Effector memory CD8-positive, alpha-beta T cell (primary cell): ENCODE measurements around the gene TNFRSF17.
"Not testable (repeated sequence)": the region's sequence is repeated elsewhere in the genome, so short reads cannot be mapped to it uniquely, and the experiment has no call there.

Source experiments
- ATAC-seq: fragments of 150-1000 bp; cut with Tn5 transposase; replicated peaks from 2 replicates; pipeline ENCODE4 v1.10.0; 2021; ENCODE audit warnings: mild to moderate bottlenecking, moderate library complexity
- DNase-seq, 3 experiments: peaks; one replicate each; pipeline ENCODE4 v3.0.0; 2021
- H3K27ac Mint-ChIP-seq, 2 donors: one replicate each; pipeline ENCODE4 v1.8.0; 2022; ENCODE audit warnings: mild to moderate bottlenecking in 2 of 2, mixed read lengths in 2 of 2, moderate library complexity in 2 of 2
- H3K27me3 Mint-ChIP-seq, 2 donors: one replicate each; pipeline ENCODE4 v1.8.0; 2022; ENCODE audit warnings: mixed read lengths in 2 of 2
- H3K36me3 Mint-ChIP-seq: one replicate; pipeline ENCODE4 v1.8.0; 2022; ENCODE audit warnings: mild to moderate bottlenecking, moderate library complexity, mixed read lengths; ENCODE audit not compliant: insufficient read depth
- H3K4me1 Mint-ChIP-seq, 2 donors: one replicate each; pipeline ENCODE4 v1.8.0; 2022; ENCODE audit warnings: low read depth in 2 of 2, mixed read lengths in 2 of 2
- H3K4me3 Mint-ChIP-seq, 2 donors: one replicate each; pipeline ENCODE4 v1.8.0; 2022; ENCODE audit warnings: mild to moderate bottlenecking in 2 of 2, mixed read lengths in 2 of 2, moderate library complexity in 2 of 2
- H3K9me3 Mint-ChIP-seq, 2 donors: one replicate each; pipeline ENCODE4 v1.8.0; 2022; ENCODE audit warnings: mixed read lengths in 2 of 2
- total RNA-seq, 9 experiments: gene quantifications; one replicate each; lab custom pipeline; 2026; lab: John Stamatoyannopoulos, UW

The TNFRSF17 gene
- 0 reads per million in 9 experiments for total RNA-seq

DNA sequence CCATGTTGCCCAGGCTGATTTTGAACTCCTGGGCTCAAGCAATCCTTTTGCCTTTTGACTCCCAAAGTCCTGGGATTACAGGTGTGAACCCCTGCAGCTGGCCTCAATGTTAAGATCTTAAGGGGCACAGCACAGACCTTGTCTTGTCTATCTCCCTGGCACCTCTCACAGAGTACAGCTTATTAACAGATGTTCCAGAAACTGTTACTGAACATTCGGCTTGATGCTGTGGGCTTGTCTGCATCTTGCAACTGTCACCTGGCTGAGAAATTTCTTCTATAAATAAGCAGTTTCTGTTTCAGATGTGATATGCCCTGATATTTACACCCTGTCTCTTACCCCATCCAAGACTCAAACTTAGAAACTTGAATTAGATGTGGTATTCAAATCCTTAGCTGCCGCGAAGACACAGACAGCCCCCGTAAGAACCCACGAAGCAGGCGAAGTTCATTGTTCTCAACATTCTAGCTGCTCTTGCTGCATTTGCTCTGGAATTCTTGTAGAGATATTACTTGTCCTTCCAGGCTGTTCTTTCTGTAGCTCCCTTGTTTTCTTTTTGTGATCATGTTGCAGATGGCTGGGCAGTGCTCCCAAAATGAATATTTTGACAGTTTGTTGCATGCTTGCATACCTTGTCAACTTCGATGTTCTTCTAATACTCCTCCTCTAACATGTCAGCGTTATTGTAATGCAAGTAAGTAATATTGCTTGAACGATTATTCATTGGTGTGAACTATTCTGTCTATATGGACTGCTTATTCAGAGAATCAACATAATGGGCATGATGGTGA is at the start of gene TNFRSF17:
Gene TNFRSF17 (plus strand): TSS at position 450 of the 791 bp plus-strand sequence. CDS start 115 bp downstream, at position 565.
- peaks cover 0 to 3% of the 10 kb centered on the region in 2 donors for H3K4me1 Mint-ChIP-seq
- H3K27me3 Mint-ChIP-seq, result peaks cover 0 to 37% of the 10 kb centered on the region in 2 donors
- no peaks in the 10 kb centered on the region for H3K9me3 Mint-ChIP-seq
- no peak within 1 kb of the TSS for H3K4me3 Mint-ChIP-seq
- no peaks in the 10 kb centered on the region for H3K36me3 Mint-ChIP-seq
- no peak for ATAC-seq
- no peak within 1 kb of the TSS for H3K27ac Mint-ChIP-seq
- no peak for DNase-seq

DNA sequence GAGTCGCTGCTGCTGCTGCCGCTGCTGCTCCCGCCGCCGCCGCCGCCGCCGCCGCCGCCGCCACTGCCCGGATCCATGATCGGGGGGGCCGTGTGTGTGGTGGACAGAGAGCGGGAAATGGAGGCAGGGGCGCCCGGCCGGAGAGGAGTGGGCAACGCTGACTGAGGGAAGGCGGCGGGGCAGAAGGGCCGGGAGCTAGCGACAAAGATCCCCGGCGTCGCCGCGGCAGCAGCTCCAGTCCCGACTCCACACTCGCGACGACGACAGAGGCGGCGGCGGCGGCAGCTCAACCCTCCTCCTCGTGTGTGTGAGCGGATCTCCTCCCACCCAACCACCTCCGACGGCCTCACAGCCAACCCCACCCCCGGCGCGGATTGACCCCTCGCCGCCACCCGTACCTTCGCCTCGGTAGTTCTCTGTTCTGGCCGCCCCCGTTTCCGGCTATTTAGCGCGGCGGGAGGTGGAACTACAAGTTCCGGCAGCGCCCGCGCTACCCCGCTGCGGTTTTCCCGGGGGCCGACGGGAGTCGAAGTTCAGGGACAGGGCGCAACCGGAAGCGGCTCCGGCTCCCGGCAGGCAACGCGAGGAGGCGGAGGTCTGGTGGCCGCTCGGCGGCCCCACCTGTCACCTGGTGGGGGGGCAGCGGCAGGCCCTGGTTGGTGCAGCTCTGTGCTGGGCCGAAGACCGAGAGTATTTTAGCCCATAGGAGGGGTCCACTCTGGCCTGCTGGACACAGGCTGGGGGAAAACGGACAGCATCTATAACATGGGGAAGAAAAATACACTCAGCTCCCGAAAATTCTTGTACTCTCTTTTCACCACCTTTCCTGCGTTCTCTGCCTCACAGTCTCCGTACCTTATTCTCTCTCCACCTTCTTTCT is 49.1 kb upstream of the TNFRSF17 start, which contains the start of gene GSPT1:
Gene GSPT1 (minus strand): TSS at position 313 of the 880 bp plus-strand sequence. CDS start 236 bp downstream, at position 77.
- Mint-ChIP-seq H3K4me3 (peak within 1 kb of the TSS; percentile 88 to 89), H3K27me3 (peaks cover 5 to 14% of the 10 kb centered on the region in 2 donors)

DNA sequence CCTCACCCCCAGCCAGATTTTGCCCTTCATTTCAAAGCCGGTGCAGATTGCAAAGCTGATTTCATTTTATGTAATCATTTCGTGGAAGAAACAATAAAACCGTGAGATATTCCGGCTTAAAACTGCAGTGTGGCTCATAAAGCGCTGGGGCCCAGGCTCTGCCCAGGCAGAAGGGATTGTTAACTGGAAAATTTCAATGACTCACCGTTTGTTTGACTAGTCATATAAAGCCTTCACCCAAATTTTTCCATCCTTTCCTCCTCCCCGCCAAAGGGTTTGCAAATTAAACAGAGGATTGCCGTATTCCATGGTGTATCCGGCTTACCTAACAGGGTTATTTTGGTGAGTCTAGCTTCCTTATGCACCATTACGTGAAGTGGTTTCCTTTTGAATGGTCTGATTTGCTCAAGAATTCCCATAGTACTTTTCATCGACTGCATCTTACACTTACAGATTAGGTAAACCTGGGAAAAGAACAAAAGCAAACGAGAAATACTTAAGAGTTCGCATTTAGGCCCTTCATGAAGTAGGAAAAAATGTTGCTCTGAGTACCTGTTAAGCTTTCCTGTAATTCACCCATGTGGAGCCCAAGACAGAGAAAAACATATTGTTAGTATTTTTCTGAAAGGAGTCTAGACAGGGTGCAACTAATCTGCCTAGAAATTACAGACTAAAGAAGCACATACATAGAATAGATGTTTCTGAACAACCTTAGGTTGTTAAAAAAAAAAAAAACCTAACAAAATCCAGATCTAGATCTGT is 48.3 kb upstream of the TNFRSF17 start:
- ATAC-seq (no peak), DNase-seq (no peak)
- peak overlapping the region; percentile 88 to 89 for H3K4me3 Mint-ChIP-seq
- H3K36me3 Mint-ChIP-seq, result peaks cover 33% of the 10 kb centered on the region
- H3K4me1 Mint-ChIP-seq, result peaks cover 25 to 27% of the 10 kb centered on the region in 2 donors
- no peaks in the 10 kb centered on the region for H3K9me3 Mint-ChIP-seq
- H3K27me3 Mint-ChIP-seq, result peaks cover 5 to 19% of the 10 kb centered on the region in 2 donors
- H3K27ac Mint-ChIP-seq, result peak overlapping the region; percentile 90 to 94

More for the DNA sequence above, 49.1 kb upstream of the TNFRSF17 start, which contains the start of gene GSPT1:
- Mint-ChIP-seq H3K9me3 (no peaks in the 10 kb centered on the region), H3K4me1 (peaks cover 26 to 30% of the 10 kb centered on the region in 2 donors), H3K36me3 (peaks cover 36% of the 10 kb centered on the region), H3K27ac (peak within 1 kb of the TSS; percentile 95 to 96)
- DNase-seq, result peak; percentile 98 to 99 (median 98)
- peak; percentile 85 for ATAC-seq

DNA sequence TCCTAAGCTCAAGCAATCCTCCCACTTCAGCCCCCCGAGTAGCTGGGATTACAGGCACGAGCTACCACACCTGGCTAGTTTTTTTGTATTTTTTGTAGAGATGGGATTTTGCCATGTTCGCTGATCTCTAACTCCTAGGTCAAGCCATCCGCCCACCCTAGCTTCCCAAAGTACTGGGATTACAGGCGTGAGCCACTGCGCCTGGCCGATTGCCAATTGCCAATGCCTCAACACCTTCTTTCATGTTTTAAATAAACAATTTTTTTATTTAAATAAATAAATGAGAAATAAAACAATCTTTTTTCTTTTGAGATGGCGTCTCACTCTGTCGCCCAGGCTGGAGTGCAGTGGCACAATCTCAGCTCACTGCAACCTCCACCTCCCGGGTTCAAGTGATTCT is 41.0 kb upstream of the TNFRSF17 start:
- not testable (repeated sequence) for H3K9me3 Mint-ChIP-seq, H3K4me3 Mint-ChIP-seq, DNase-seq, H3K27ac Mint-ChIP-seq, H3K36me3 Mint-ChIP-seq, ATAC-seq, H3K4me1 Mint-ChIP-seq
- H3K27me3 Mint-ChIP-seq, result peaks cover 9 to 27% of the 10 kb centered on the region in 2 donors

DNA sequence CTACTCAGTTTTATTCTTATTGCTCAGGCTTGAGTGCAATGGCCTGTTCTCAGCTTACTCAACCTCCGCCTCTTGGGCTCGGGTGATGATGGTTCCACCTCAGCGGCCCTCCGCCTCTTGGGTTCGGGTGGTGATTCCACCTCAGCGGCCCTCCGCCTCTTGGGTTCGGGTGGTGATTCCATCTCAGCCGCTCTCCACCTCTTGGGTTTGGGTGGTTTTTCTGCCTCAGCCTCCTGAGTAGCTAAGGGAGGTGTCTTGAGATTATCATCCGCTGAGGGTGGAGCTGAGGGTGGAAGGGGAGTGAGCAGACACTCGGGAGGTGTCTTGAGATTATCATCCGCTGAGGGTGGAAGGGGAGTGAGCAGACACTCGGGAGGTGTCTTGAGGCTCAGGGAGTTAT is 37.7 kb upstream of the TNFRSF17 start:
- not testable (repeated sequence) for DNase-seq, ATAC-seq, H3K27ac Mint-ChIP-seq, H3K9me3 Mint-ChIP-seq, H3K27me3 Mint-ChIP-seq, H3K36me3 Mint-ChIP-seq, H3K4me3 Mint-ChIP-seq, H3K4me1 Mint-ChIP-seq

DNA sequence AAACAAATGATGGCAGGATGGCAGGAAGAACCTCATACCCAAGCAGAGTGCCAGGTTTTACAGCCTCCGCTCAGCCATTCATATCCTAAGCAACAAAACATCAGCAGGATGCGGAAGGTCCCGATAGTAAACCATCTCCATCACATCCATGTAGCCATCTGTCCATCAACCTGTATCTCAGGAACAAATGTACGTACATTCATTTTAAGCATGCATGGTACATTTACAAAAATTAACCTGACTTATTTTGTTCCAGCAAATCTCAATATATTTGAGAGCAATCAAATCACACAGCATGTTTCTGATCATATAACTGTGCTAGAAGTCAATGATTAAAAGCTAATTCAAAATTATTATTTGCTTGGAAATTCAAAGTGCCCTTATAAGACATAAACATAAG is 23.1 kb upstream of the TNFRSF17 start, which contains the start of gene NPIPB2:
Gene NPIPB2 (minus strand): TSS at position 101 of the 400 bp plus-strand sequence. CDS start 0 bp downstream, at position 101.
- DNase-seq, H3K9me3 Mint-ChIP-seq, H3K27ac Mint-ChIP-seq, H3K27me3 Mint-ChIP-seq, H3K36me3 Mint-ChIP-seq, ATAC-seq, H3K4me1 Mint-ChIP-seq, H3K4me3 Mint-ChIP-seq: not testable (repeated sequence)

DNA sequence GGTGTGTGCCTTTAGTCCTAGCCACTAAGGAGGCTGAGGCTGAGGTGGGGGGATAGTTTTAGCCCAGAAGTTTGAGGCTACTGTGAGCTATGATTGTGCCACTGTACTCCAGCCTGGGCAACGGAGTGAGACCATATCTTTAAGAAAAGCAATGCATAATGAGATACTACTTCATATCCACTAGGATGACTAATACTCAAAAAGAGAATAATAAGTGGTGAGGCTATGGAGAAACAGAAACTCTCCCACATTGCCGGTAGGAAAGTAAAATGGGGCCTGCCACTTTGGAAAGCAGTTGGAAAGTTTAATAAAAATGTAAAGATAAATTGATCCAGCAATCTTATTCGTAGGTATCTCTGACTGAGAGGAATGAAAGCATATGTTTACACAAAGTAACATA is 18.6 kb upstream of the TNFRSF17 start:
- Mint-ChIP-seq H3K4me1 (no peaks in the 10 kb centered on the region), H3K36me3 (no peaks in the 10 kb centered on the region), H3K27ac (no peak overlapping the region), H3K4me3 (no peak overlapping the region), H3K9me3 (no peaks in the 10 kb centered on the region), H3K27me3 (no peaks in the 10 kb centered on the region)
- no peak for ATAC-seq
- no peak for DNase-seq

DNA sequence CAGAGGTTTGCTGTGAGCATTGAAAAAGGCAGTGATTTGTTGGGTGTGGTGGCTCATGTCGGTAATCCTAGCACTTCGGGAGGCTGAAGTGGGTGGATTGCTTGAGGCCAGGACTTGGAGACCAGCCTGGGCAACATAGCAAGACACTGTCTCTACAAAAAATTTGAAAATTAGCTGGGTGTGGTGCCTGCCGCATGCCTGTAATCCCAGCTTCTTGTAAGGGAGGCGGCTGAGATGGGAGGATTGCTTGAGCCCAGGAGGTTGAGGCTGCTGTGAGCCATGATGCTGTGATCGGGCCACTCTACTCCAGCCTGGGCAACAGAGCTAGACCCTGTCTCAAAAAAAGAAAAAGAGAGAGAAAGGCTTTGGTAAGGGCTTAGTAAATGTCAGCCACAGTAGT is 16.2 kb upstream of the TNFRSF17 start:
- H3K4me3 Mint-ChIP-seq, result no peak overlapping the region
- H3K27ac Mint-ChIP-seq, result no peak overlapping the region
- no peaks in the 10 kb centered on the region for H3K9me3 Mint-ChIP-seq
- no peaks in the 10 kb centered on the region for H3K4me1 Mint-ChIP-seq
- DNase-seq, result no peak
- no peaks in the 10 kb centered on the region for H3K27me3 Mint-ChIP-seq
- H3K36me3 Mint-ChIP-seq, result no peaks in the 10 kb centered on the region
- ATAC-seq, result no peak

DNA sequence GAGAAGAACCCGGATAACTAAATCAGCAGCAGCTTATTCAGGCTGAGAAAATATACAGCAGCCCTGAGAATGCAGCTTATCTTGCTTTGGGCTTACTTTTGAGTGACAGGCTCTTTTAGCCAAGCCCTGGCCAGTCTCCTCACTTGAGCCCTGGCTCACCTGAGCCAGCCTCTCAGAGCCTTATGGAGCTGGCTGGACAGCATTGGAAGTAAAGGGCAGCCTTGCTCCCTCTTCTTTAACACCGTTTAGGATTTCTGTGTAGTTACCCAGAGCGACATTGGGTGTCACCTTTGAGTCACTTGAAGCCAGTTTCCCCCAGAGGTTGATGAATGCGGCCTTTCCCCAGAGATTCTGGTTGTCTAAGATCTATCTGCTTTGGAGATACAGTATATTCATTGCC is 15.5 kb upstream of the TNFRSF17 start:
- H3K4me1 Mint-ChIP-seq, result no peaks in the 10 kb centered on the region
- DNase-seq (peak in 2 of 3 experiments; percentile 2 to 3), ATAC-seq (peak; percentile 37)

DNA sequence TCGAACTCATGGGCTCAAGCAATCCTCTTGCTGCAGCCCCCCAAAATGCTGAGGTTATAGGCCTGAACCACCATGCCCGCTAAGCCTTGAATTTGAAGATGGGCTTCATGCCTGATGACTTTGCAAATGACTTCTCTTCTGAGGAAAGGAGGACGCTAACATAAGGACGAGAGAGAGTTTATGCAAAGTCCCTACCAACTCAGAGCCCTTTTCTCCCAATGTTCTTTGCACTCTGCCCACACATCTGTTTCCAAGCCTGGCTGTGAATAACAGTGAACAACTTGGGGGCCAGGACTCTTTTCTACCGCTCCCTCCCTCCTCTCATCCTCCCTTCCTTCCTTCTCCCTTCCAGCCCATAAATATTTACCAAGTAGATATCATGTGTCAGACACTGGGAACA is 14.6 kb upstream of the TNFRSF17 start:
- ATAC-seq, result no peak
- Mint-ChIP-seq H3K27ac (no peak overlapping the region), H3K36me3 (no peaks in the 10 kb centered on the region)

More for the DNA sequence above, 15.5 kb upstream of the TNFRSF17 start:
- Mint-ChIP-seq H3K27me3 (no peaks in the 10 kb centered on the region), H3K9me3 (no peaks in the 10 kb centered on the region), H3K27ac (no peak overlapping the region), H3K4me3 (no peak overlapping the region), H3K36me3 (no peaks in the 10 kb centered on the region)

DNA sequence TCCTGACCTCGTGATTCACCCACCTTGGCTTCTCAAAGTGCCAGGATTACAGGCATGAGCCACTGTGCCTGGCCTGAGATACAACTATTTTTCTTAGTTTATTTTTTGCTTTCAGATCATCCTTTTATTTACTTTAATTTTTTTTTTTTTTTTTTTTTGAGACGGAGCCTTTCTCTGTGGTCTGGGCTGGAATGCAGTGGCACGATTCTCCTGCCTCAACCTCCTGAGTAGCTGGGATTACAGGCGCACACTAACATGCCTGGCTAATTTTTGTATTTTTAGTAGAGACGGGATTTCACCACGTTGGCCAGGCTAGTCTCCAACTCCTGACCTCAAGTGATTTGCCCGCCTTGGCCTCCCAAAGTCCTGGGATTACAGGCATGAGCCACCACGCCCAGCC is 11.4 kb upstream of the TNFRSF17 start:
- not testable (repeated sequence) for H3K4me3 Mint-ChIP-seq, H3K27me3 Mint-ChIP-seq, DNase-seq, ATAC-seq, H3K9me3 Mint-ChIP-seq, H3K27ac Mint-ChIP-seq, H3K36me3 Mint-ChIP-seq, H3K4me1 Mint-ChIP-seq

More for the DNA sequence above, 14.6 kb upstream of the TNFRSF17 start:
- no peak for DNase-seq
- H3K9me3 Mint-ChIP-seq, result no peaks in the 10 kb centered on the region
- no peak overlapping the region for H3K4me3 Mint-ChIP-seq
- no peaks in the 10 kb centered on the region for H3K27me3 Mint-ChIP-seq
- no peaks in the 10 kb centered on the region for H3K4me1 Mint-ChIP-seq

DNA sequence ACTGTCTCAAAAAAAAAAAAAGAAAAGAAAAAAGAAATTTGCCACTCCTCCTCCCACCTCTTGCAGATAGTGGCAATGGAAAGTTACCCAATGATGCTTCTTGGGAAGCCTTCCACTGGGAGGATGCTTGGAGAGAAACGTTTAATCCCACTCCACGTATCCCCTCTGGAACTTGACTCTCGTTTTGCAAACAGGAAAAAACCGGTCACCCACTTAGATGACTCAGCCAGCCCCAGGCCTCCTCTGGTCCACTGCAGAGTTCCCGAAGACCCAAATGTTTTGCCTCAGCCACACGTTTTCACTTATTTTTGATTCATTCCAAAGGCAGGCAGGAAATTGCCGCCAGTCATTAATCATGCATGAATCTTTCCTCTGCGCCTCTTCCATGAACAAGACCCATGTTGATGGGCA is 9.3 kb upstream of the TNFRSF17 start:
- Mint-ChIP-seq H3K4me3 (no peak overlapping the region), H3K4me1 (peaks cover 0 to 2% of the 10 kb centered on the region in 2 donors), H3K9me3 (no peaks in the 10 kb centered on the region), H3K36me3 (no peaks in the 10 kb centered on the region), H3K27me3 (peaks cover 0 to 17% of the 10 kb centered on the region in 2 donors), H3K27ac (peak overlapping the region in 1 of 2 donors; percentile 73)
- DNase-seq (no peak), ATAC-seq (no peak)

DNA sequence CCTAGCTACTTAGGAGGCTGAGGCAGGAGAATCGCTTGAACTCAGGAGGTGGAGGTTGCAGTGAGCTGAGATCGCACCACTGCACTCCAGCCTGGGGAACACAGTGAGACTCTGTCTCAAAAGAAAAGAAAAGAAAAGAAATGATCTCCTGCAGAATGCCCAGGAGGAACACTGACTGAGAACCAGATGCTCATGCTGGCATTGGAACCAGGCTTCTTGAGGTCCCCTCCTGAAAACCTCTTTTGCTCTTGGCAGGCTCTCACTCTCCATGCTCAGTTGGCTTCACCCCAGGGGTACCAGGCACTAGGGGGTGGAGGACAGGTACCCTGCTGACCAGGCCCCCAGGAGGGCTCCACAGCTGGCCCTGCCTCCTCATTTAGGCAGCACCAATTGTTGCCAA is 8.5 kb upstream of the TNFRSF17 start:
- Mint-ChIP-seq H3K27me3 (peaks cover 0 to 25% of the 10 kb centered on the region in 2 donors), H3K36me3 (no peaks in the 10 kb centered on the region), H3K4me3 (no peak overlapping the region), H3K4me1 (peaks cover 0 to 2% of the 10 kb centered on the region in 2 donors), H3K9me3 (no peaks in the 10 kb centered on the region), H3K27ac (peak overlapping the region in 1 of 2 donors; percentile 73)
- ATAC-seq (no peak), DNase-seq (no peak)
